Motor neuron (in vitro differentiated cells): ENCODE data around the gene NYAP1. TPM values are rescaled to one million over a fixed set of nuclear protein-coding genes. Genes with fewer than 3 reads are reported as not detected.

Experiments used
- ATAC-seq, 8 experiments: fragments of 200-7000 bp; cut with Tn5 transposase; replicated peaks in 6 of 8; 2 replicates each; pipeline ENCODE4 v1.8.0; 2021; ENCODE audit warnings: mild to moderate bottlenecking in 8 of 8, moderate library complexity in 8 of 8
- H3K27ac ChIP-seq, 2 donors: fragments of 250-450 bp; sonication (Bioruptor Pico); 2 replicates each; pipeline ENCODE4 v1.9.0; 2021; ENCODE audit warnings: antibody characterized with exemption in 2 of 2, mild to moderate bottlenecking in 2 of 2, moderate library complexity in 1 of 2
- H3K4me1 ChIP-seq, 2 donors: fragments of 250-450 bp; sonication (Bioruptor Pico); replicated peaks in 1 of 2; 2 replicates each; pipeline ENCODE4 v1.6.1; 2021; ENCODE audit warnings: antibody characterized with exemption in 2 of 2, mild to moderate bottlenecking in 2 of 2, moderate library complexity in 1 of 2
- H3K4me3 ChIP-seq, 5 donors: fragments of 250-450 bp; sonication (Bioruptor Pico); 2 replicates each; pipeline ENCODE4 v1.9.0; 2021; ENCODE audit warnings: antibody characterized with exemption in 5 of 5, mild to moderate bottlenecking in 5 of 5, moderate library complexity in 4 of 5
- WGBS, 10 experiments: fragments of 450-650 bp; shearing (Covaris generic); methylation state at CpG; one replicate each; pipeline ENCODE4 v1.0.0; 2022; 5-methylcytosine and 5-hydroxymethylcytosine counted together
- in situ Hi-C, 9 experiments: fragments of 400-800 bp; cut with MboI; loops; one replicate each; pipeline ENCODE4 v1.15.0; 2021; ENCODE audit warnings: low sequenced_read_pairs in 9 of 9, low pct_unique_long_range_greater_than_20kb in 2 of 9; ENCODE audit not compliant: unreplicated experiment in 9 of 9
- total RNA-seq, 8 experiments: library from RNA; unstranded; fragments of 300-600 nt; gene quantifications; 2 replicates each; pipeline versions ENCODE4 v1.2.3 to v1.2.4, GENCODE V29; 2022

NYAP1 gene
- total RNA-seq, 8 experiments from 2014 or later = 0.81 to 30.0 (median 14.4) TPM

GRCh38 chr7:100476903-100477870 is 6.5 kb upstream of the NYAP1 start:
- Histone ChIP-seq H3K4me3 (peak overlapping the region; percentile 47 to 59 (median 54)), H3K4me1 (peaks cover 16 to 26% of the 10 kb centered on the region in 2 donors), H3K27ac (peak overlapping the region; percentile 5 to 63)
- no CpG with 5 or more reads among the region's 30 CpGs for WGBS, 10 experiments
- in situ Hi-C loops = loop anchor here in 1 of 9 experiments (10.0 kb wide), 1 partner anchor 78 kb away; no protein-coding TSS in a partner anchor
- peak in 2 of 8 experiments; percentile 1 to 4 for ATAC-seq

DNA sequence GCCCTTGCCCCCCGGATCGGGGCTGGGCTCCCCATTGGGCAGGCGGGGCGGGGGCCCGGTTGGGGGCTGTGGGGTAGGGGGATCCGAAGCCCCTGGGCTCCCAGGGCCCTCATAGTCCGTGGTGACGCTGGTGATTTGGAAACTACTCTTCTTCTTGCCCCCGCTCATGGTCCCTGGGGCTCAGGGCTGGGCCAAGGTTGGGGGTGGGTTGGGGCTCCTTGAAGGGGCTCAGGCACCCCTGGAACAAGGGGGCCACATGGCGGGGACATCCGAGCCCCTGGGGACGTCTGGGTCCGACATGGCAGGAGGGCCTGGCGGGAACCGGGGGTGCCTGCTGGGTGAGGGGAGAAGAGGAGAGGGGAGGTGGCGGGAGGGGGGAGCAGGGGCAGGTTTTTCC is 5.9 kb upstream of the NYAP1 start:
- in situ Hi-C loops = loop anchor here in 1 of 9 experiments (10.0 kb wide), 1 partner anchor 77 kb away; no protein-coding TSS in a partner anchor
- peak overlapping the region; percentile 47 to 59 (median 54) for H3K4me3 ChIP-seq
- no peak for ATAC-seq
- peaks cover 18 to 26% of the 10 kb centered on the region in 2 donors for H3K4me1 ChIP-seq
- no CpG with 5 or more reads among the region's 16 CpGs for WGBS, 10 experiments
- peak overlapping the region in 1 of 2 donors; percentile 63 for H3K27ac ChIP-seq

DNA sequence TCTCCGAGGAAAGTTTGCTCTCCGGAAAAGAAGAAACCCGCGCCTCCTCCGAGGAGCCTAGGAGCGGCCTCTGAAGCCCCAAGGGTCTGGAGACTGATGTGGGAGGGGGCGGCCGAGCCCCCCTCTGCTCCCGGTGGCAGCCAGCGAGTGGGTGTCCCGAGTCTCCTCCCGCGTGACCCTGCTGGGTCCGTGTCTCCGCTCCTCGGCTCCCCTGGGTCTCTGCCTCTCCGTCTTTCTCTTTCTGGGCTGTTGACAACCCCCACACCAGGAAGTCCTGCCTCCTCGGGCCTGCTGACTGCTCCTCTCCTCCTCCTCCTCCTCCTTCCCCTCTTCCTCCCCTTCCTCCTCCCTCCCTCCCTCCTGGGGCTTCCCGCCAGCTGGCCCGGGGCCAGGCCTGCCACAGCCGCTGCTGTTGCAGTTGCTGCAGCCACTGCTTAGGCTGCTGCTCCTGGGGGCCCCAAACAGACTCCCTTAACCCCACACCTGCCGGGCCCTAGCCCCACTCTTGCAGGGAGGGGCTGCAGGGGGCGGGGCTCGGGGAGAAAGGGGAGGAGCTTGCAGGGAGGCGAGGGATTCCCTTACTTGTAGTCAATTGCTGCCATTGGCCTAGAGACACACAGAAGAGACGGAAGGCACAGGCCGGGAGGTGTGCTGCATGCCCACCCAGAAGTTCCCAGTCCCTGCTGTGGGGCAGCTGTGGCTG is 4.6 kb upstream of the NYAP1 start, which contains the start of gene TSC22D4:
TSS of gene TSC22D4 (minus strand) at position 257 of the 703 bp plus-strand sequence. CDS start 1,176 bp downstream, outside the sequence.
- peak; percentile 45 to 75 (median 60) for ATAC-seq
- H3K4me3 ChIP-seq = peak within 1 kb of the TSS; percentile 47 to 59 (median 54)
- H3K4me1 ChIP-seq = peaks cover 18 to 26% of the 10 kb centered on the region in 2 donors
- H3K27ac ChIP-seq = peak within 1 kb of the TSS; percentile 11 to 63
- WGBS, 10 experiments = 0% methylated on average over 1 to 4 of the region's 27 CpGs; no CpG with 5 or more reads in 6 of the 10 experiments
- in situ Hi-C loops = loop anchor here in 1 of 9 experiments (10.0 kb wide), 1 partner anchor 76 kb away; no protein-coding TSS in a partner anchor

- no peak for ATAC-seq
- peaks cover 32 to 33% of the 10 kb centered on the region in 2 donors for H3K4me1 ChIP-seq
- WGBS, 10 experiments = 57 to 60% methylated on average over 1 of the region's 1 CpG; no CpG with 5 or more reads in 8 of the 10 experiments
- in situ Hi-C loops = no loop called here
- H3K4me3 ChIP-seq = no peak overlapping the region
- no peak overlapping the region for H3K27ac ChIP-seq
Observed at GRCh38 chr7:100481466-100481865, 2.3 kb upstream of the NYAP1 start.

DNA sequence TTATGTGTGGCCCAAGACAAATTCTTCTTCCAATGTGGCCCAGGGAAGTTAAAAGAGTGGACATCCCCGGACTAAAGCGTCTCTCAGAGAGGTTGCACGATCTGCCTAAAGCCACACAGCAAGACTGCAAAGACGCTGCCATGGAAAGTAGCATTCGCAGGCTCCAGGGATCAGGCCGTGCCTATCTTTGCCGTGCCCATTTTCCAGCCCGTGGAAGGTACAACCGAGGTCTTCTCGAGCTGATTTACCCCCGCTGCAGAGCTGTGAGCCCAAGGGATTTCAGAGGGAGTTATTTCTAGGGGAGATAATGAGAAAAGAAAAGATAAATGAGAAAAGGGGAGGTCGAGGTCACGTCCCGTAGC is 1.0 kb upstream of the NYAP1 start:
- in situ Hi-C loops = no loop called here
- H3K4me3 ChIP-seq = peak overlapping the region; percentile 55 to 78 (median 62)
- WGBS, 10 experiments = 0 to 77% (median 65%) methylated on average over 2 to 13 of the region's 14 CpGs; no CpG with 5 or more reads in 4 of the 10 experiments
- peak overlapping the region in 1 of 2 donors; percentile 86 for H3K27ac ChIP-seq
- ATAC-seq = no peak
- H3K4me1 ChIP-seq = peaks cover 32 to 37% of the 10 kb centered on the region in 2 donors

DNA sequence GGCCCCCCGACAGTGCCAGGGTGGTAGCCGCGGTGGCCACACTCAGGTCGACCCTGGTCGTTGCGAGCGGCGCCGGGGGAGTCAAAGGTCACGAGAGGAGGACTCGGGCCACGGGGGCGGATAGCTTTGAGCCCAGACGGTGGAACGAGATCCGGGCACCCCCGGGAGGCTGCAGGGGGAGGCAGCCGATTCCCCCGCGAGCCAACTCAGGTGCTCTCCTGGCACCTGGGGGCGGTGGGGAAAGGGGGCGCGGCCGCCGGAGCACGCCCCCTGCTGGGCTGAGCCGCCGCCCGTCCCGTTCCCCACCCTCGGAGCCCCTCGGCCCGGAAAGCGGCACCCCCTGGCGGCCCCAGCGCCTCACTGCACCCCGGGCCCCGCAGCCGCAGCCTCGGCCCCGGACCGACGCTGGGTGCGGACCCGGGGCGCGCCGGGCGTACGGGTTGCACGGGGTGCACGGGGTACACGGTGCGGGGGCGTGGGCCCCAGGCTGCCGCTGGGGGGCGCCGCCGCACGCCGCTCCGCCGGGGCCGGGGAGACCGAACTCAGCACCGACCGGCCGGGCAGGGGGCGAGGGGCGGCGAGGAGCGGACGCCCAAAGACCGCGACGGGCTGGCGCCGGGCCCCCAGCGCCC is 521 bp upstream of the NYAP1 start:
- H3K4me1 ChIP-seq = peaks cover 31 to 37% of the 10 kb centered on the region in 2 donors
- in situ Hi-C loops = no loop called here
- peak overlapping the region; percentile 53 to 86 for H3K27ac ChIP-seq
- peak; percentile 66 to 83 (median 78) for ATAC-seq
- WGBS, 10 experiments = 5% methylated on average over 6 of the region's 79 CpGs; no CpG with 5 or more reads in 9 of the 10 experiments
- H3K4me3 ChIP-seq = peak overlapping the region; percentile 55 to 78 (median 62)

DNA sequence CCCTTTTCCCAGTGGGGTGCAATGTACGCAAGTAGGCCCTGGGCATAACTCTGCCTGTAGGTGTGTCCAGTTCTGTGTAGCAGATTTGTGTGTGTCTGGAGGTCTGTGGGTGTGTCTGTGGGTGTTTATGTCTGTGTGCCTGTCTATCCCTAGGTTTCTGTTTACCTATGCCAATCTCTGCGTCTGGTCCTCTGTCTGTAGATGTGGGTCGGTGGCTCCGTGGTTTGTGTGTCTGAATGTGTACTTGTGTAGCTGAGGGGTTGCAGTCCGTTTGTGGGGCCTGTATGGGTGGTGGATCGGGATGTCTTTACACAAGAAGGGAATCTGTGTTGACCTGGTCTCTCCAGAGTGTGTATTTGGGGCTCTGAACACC is 932 bp downstream of the NYAP1 start:
- Histone ChIP-seq H3K4me1 (peaks cover 37 to 42% of the 10 kb centered on the region in 2 donors), H3K27ac (peak overlapping the region in 1 of 2 donors; percentile 86), H3K4me3 (peak overlapping the region; percentile 55 to 78 (median 62))
- ATAC-seq = no peak
- in situ Hi-C loops = no loop called here
- 60% methylated on average over 1 of the region's 6 CpGs; no CpG with 5 or more reads in 9 of the 10 experiments for WGBS, 10 experiments

DNA sequence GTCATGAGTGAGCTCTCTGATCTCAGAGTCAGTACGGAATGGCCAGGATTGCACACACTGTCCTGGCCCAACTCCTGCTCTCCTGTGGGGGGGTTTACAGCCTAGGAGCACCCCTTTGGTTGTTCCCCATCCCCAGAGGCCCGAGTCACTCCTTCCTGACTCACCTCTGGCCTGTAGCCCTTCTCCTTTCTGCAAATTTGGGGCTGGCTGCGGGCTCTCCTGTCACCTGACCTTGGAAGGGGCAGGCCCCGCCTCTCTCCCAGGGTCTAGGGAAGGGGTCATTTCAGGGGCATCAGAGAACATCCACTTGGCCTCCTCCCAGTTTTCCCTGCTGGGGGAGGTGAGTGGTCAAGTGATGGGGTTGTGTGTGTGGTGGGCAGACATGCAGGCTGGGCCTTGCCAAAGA is 1.7 kb downstream of the NYAP1 start:
- no peak for ATAC-seq
- Histone ChIP-seq H3K4me3 (peak overlapping the region in 3 of 5 donors; percentile 8 to 62 (median 55)), H3K4me1 (peaks cover 39 to 46% of the 10 kb centered on the region in 2 donors), H3K27ac (peak overlapping the region in 1 of 2 donors; percentile 14)
- in situ Hi-C loops = no loop called here
- WGBS, 10 experiments = 16% methylated on average over 3 of the region's 4 CpGs; no CpG with 5 or more reads in 9 of the 10 experiments

GRCh38 chr7:100486111-100486636 is 2.4 kb downstream of the NYAP1 start:
- H3K4me1 ChIP-seq = peaks cover 46 to 50% of the 10 kb centered on the region in 2 donors
- no peak for ATAC-seq
- WGBS, 10 experiments = 100% methylated on average over 1 of the region's 5 CpGs; no CpG with 5 or more reads in 9 of the 10 experiments
- H3K4me3 ChIP-seq = no peak overlapping the region
- no peak overlapping the region for H3K27ac ChIP-seq
- in situ Hi-C loops = no loop called here

DNA sequence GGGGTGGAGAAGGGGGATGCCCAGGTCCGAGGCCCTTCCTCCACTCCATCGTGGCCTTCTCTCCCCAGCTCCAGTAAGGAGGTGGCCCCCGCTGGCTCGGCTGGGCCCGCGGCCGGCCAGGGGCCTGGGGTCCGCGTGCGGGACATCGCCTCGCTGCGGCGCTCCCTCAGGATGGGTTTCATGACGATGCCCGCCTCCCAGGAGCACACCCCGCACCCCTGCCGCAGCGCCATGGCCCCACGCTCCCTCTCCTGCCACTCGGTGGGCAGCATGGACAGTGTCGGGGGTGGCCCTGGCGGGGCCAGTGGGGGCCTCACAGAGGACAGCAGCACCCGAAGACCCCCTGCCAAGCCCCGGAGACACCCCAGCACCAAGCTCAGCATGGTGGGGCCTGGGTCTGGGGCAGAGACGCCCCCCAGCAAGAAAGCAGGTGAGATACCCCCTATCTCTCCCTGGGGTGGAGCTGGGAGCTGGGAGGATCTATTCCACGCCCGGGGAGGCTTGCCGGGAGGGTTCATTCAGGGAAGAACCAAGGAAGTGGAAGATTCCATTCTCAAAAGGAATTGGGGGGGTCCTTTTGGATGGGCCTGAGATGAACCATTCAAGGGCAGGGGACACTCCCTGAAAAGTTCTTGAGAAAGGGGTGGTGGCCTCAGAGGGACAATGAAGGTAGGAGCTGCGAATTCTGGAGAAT is 3.2 kb downstream of the NYAP1 start:
- ATAC-seq = peak in 3 of 8 experiments; percentile 5 to 6 (median 6)
- no peak overlapping the region for H3K4me3 ChIP-seq
- peaks cover 48 to 50% of the 10 kb centered on the region in 2 donors for H3K4me1 ChIP-seq
- no peak overlapping the region for H3K27ac ChIP-seq
- WGBS, 10 experiments = 18 to 75% (median 40%) methylated on average over 4 of the region's 30 CpGs; no CpG with 5 or more reads in 7 of the 10 experiments
- in situ Hi-C loops = no loop called here

GRCh38 chr7:100488333-100489095 is 4.8 kb downstream of the NYAP1 start:
- Histone ChIP-seq H3K4me1 (peaks cover 48 to 53% of the 10 kb centered on the region in 2 donors), H3K27ac (no peak overlapping the region), H3K4me3 (no peak overlapping the region)
- no peak for ATAC-seq
- WGBS, 10 experiments = no CpG with 5 or more reads among the region's 44 CpGs
- in situ Hi-C loops = no loop called here
